Glomerular endothelial cell (primary cell): ENCODE data around the gene TFF2. TPM values are rescaled to one million over a fixed set of nuclear protein-coding genes. Genes with fewer than 3 reads are reported as not detected.

ENCODE experiments used
- DNase-seq: peaks from one replicate; pipeline ENCODE4 v3.0.0-alpha.2; 2011; ENCODE audit warnings: low read depth, low spot score; ENCODE audit errors: extremely low read depth
- total RNA-seq: library from RNA; depleted of rRNA; stranded (reverse); fragments of >200 nt; gene quantifications from 2 replicates; pipeline ENCODE4 v1.2.3, GENCODE V29; 2015

Gene TFF2
- total RNA-seq, 1 donor from 2014 or later, result not detected

DNA sequence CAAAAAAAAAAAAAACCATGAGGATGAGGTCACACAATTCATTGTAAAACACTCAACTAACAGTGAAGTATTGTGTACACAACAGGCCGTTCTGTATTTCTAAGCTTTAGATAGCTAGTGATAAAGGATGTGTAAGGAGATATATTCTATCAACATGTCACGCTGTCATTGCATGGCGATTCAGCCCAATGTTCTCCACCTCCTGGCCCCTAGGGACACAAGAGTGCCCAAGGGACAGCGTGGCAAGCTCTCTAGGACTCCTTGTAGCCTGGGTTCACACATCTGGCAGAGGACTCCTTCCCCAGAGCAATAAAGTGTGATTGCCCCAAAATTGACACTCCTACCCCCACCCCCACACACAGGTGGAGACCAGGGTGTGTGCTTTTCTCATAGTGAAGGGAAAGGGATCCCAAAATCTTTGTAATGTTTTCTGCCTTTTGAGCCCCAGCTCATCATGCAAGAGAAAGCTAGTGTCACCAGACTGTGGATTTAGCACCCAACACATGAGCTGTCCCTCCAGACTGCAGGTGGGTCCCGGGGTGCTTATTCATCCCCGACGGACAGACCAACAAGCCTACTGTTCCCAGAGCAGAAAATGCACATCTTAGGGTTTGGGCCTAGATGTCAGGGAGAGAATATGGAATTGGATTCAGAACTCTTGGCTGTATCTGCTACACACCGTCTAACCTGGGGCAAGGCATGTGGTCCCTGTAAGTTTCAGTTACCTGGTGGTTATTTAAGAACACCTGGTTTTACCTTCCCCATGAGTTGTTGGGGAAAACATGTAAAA is 33.6 kb upstream of the TFF2 start:
- no peak for DNase-seq

GRCh38 chr21:42383331-42383730 is 32.5 kb upstream of the TFF2 start:
- no peak for DNase-seq

- DNase-seq, result no peak
These were observed 32.1 kb upstream of the TFF2 start for GRCh38 chr21:42382915-42383314.

- DNase-seq, result no peak
These were observed 30.7 kb upstream of the TFF2 start for GRCh38 chr21:42381347-42381984.

DNA sequence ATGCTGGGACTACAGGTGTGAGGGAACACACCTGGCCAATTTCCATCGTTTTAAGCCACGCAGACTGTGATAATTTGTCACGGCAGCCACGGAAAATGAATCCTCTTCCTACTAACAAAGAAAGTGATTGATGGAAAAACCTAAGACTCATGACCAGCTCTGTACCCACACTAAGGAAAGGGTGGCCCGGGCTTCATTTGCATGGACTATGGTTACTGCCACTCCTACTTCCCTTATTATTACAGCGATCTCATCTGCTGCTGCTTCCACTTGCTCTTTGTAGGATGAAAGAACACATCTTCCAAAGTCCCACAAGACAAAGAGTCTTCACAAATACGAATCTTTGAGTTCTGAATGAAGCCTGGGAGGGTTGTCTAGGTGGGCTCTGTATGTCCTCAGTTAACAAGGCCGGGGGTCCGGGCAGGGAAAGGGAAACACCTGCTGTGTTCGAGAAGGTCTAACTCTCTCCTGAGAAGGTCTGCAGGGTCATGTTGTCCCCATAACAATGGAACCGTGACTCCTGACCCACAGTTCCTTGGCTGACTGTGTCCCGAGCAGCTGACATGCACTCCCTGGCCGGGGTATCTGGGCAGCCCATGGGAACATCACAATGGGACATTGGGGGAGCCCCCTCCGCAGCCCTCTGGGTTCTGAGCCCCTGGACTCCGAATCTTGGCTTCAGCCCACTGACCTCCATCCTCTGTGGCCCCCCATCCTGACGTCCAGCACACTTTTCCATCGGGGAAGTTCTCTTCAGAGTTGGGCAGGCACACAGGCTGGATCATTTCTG is 28.8 kb upstream of the TFF2 start:
- DNase-seq, result no peak

GRCh38 chr21:42378418-42378817 is 27.6 kb upstream of the TFF2 start:
- DNase-seq, result no peak

- no peak for DNase-seq
These were observed 27.2 kb upstream of the TFF2 start for GRCh38 chr21:42377951-42378340.

DNA sequence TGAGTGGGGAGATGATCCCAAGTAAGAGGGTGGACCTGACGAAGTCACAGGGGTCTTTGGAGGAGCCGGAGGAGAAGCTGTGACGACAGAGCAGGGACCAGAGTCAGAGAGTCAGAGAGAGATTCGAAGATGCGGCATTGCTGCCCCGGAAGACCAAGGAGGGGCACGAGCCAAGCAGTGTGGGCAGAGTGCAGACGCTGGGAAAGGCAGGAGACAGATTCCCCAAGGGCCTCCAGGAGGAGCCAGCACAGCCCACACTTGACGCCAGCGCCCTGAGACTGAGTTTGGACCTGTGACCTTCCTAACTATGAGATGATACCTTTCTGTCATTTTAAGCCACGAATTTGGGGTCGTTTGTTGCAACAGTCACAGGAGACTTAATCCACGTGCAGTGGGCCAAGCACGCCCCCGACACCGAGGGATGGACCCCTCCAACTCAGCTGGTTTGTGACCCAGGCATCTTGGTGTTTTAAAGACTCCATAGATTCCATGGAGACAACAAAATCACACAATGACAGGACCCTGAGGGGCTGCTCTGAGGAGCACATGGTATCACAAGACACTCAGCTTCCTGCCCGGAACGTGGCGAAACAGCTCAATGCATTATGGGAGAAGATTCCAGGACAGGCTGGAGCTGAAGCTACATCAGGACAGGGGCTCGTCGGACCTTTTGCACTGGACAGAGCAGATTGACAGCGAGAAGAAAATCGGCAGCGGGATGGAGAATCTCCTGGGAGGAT is 26.6 kb upstream of the TFF2 start:
- no peak for DNase-seq

GRCh38 chr21:42376338-42376982 is 25.7 kb upstream of the TFF2 start:
- DNase-seq, result no peak

GRCh38 chr21:42375966-42376337 is 25.2 kb upstream of the TFF2 start:
- DNase-seq, result no peak

DNA sequence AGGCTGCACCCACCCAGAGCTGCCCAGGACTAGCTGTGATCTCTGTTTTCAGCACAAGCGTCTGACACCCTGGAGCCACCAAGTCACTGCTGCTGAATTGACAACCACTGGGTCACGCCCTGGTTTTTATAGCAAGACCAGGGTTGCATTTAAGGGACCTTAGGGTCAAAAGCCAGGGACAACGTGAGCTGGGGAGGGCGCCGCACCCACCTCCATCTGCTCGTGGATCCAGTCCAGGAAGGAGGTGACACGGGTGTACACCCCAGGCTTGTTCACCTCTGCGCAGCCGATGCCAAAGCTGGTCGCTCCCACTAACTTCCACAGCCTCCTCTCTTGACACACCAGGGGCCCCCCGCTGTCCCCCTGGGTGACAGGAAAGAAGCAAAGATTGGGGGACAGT is 24.7 kb upstream of the TFF2 start:
- DNase-seq, result no peak

DNA sequence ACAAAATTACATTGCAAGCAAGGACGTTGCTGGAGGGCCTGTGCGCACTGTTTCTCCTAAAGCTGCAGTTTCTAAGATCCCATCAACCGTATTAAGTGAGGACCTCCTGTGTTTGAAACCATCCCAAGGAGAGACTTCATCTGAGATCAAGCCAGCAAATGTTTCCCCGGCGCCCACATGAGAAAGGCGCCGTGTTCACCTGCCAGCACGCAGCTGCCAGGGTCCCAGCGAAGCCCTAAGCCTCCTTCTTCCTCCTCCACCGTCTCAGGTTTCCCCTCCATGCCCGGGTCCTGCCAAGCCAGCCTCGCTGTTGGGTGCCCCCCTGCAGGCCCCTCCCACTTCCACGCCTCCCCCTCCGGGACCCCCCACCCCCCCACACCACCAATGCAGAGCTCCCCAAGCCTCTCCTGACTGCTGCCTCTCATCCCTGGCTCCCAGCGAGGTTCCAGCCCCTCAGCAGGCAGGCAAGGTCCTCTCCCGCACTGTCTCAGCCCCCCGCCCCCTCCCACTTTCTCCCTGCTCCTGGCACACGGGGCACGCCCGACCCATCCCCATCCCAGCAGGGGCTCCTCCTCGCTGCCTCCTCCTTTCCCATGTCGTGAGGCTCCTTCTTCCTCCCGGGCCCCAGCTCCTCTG is 24.2 kb upstream of the TFF2 start:
- DNase-seq, result no peak

DNA sequence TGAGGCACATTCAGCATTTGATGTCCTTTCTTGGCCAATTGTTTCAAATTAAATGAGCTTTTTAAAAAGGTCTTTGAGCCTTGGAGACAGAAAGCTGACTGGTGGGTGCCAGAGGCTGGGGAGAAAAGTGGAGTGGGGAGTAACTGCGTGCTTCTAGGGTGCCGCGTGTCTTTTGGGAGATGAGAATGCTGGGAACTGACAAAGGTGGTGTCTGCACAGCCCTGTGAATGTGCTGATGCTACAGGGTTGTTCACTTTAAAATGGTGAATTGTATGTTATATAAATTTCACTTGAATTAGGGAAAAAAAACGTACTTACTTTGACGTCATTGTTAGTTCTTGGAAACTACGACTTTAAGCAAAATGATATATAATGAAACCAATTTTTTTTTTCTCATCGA is 23.7 kb upstream of the TFF2 start:
- no peak for DNase-seq

DNA sequence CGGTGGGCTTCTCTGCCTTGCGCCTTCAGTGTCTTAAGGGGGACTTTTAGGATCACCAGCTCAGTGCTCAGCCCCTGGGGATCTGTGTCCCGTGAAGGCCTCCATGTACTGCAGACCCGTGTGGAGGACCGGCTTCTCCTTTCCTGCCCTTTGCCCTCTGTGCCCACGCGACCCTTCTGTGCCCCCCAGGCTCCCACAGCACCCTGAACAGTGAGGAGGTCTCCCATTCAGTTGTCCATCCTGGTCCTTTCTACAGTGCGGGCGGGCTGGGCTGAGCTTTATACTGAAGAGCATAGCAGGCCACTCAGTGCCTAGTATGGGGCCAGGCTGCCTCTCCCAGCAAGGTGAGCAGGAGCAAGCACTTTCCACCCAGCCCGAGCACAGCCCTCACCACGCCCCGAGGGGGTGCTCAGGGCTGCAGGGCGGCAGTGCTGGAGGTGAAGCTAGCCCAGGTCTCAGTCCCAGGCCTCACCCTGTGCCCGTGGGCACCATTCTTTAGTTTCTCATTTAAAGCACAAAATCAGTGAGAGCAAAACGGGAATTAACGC is 23.2 kb upstream of the TFF2 start:
- DNase-seq, result no peak

GRCh38 chr21:42373196-42373907 is 22.6 kb upstream of the TFF2 start:
- DNase-seq, result no peak

DNA sequence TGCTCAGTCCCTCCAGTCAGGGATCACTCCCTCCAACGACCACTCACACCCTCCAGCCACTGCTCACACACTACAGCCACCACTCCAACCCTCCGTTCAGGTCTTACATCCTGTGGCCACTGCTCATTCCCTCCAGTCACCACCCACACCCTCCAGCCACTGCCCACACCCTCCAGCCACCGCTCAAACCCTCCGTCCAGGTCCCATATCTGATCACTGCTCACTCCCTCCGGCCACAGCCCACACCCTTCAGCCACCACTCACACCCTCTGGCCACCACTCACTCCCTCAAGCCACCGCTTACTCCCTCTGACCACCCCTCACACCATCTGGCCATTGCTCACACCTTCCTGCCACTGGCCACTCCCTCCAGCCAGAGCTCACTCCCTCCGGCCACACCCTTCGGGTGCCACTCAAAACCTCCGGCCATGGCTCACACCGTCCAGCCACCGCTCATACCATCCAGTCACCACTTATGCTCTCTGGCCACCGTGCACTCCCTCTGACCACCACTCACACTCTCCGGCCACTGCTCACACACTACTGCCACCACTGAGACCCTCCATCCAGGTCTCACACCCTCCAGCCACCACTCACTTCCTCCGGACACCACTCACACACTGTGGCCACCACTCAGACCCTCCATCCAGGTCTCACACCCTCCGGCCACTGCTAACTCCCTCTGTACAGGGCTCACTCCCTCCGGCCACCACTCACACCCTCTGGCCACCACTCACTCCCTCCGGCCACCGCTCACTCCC is 20.3 kb upstream of the TFF2 start:
- no peak for DNase-seq

GRCh38 chr21:42369821-42370220 is 19.0 kb upstream of the TFF2 start:
- DNase-seq, result no peak

DNA sequence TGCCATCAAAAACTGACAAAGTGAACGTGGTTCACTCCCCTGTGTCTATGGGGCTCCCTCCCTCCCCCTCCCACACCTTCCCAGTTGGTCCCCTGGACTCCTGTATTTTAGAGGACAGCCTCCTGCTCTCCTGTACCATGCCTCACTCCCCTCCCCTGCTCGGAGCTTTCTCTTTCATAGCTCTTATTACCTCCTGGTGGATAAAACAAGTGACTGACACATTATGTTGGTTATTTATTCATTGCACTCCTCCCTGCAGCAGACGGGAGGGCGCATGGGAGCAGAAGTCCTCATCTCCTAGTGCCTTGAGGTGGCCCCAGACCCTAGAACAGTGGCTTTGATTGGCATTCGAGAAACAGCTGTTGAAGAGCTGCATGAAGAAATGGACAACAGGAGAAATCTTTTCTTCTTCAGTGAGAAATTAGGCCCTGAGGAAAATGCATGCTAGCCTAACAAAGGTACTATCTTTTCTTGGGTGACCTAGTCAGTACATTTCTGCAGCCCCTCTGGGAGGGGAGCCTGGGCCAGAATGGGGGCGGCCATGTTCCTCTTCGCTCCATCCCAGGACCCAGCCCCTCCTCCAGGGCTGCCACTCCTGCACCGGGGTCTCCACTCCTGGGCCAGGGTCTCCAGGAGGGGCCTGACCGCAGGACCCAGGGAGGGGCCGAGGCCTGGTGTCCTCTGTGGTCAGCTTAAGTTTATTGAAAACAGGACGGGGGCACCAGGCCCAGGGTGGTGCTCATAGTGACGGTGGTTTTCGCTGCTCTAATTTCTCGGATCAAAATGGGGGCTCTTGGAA is 16.8 kb upstream of the TFF2 start:
- DNase-seq, result no peak
